GM21737 (cell line): Measurements from ENCODE around the gene CTIF.

Experiments used
- ATAC-seq: cut with Tn5 transposase; IDR thresholded peaks from one replicate; pipeline ENCODE4 v1.9.1; 2021; ENCODE audit warnings: mild to moderate bottlenecking, moderate library complexity; ENCODE audit not compliant: unreplicated experiment

CTIF gene

GRCh38 chr18:48872234-48873145 lies 333.7 kb downstream of the CTIF start:
- ATAC-seq: no peak

DNA sequence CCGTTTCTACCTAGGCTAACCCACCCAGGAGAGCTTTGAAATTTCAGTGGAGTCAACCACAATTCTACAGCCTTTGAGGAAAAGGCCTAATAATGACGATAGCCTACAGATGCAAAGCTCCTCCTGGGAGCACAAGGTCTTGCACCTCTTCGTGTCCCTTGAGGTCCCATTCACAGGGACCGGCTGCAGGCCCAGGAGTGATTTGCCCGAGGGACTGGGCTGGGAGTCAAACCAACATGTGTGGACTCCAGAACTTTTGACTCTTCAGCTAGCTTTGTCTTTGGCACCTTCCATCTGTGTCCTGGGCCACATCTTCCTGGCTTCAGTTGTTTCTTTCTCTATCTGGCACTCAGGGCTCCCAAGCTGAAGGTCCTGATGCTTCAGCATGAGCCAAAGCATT lies 335.4 kb downstream of the CTIF start:
- no peak for ATAC-seq

GRCh38 chr18:48874701-48875162 lies 335.9 kb downstream of the CTIF start:
- ATAC-seq: no peak

- no peak for ATAC-seq
Measured at GRCh38 chr18:48875314-48875941, 336.6 kb downstream of the CTIF start.

DNA sequence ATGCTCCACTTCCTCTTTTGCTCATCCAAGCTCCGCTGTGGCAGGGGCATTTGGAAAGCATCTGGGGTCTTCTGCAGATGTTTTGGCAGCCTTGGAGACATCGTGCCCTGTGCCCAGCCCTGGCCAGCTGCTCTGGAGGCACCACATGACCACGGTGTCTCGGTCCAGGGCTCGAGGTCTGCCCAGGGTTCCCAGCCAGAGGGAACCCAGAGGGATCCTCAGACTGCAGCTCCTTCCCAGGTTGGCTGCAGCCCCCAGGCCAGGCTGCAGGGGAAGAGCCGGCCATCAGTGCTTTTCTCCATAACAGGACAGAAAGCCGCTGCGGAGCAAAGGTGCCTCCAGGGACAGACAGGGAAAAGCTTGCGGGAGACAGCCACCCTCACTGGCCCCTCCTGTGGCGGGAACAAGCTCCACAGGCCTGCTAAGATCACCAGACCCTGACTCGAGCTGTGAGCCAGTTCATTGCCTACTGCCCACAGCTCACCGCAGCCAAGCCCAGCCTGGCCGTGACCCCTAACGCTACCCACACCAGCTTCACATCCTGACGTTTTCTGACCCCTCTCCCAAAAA lies 337.2 kb downstream of the CTIF start:
- no peak for ATAC-seq

- ATAC-seq: no peak
Measured at GRCh38 chr18:48876590-48876989, 337.8 kb downstream of the CTIF start.

DNA sequence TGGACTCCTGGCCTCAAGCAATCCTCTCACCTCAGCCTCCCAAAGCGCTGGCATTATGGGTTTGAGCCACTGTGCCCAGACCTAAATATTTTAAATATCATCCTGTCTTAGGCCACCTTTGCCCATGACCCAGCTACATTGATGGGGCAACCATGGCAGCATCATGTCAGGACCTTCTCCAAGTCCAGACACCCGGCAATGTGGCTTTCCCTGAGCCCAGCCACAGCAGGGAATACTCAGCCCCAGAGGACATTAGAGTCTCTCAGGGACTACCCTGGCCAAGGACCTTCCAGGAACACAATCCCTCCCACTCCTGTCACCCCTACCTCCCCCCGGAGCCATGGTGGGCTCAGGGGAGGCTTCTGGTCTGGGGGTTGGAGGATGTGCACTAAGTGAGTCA lies 339.1 kb downstream of the CTIF start:
- ATAC-seq: no peak

DNA sequence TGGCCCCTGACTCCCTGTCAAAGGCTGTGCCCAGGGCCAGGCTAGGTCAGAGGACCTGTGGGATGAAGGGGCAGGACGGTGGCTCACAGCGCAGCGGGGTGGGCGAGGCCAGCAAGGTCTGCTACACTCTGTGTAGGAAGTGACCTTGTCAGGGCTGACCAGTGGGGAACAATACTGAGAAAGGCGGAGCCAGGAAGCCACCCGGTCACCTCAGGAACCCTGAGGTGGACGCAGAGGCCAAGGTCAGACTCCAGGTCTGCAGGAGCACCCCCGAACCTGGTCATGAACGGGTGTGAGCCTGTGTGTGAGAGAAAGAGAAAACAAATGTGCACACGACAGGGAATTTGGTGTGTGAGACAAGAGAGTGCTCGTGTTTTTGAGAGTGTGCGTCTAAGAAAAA lies 339.6 kb downstream of the CTIF start:
- ATAC-seq: no peak

- no peak for ATAC-seq
Measured at GRCh38 chr18:48879008-48879431, 340.2 kb downstream of the CTIF start.

DNA sequence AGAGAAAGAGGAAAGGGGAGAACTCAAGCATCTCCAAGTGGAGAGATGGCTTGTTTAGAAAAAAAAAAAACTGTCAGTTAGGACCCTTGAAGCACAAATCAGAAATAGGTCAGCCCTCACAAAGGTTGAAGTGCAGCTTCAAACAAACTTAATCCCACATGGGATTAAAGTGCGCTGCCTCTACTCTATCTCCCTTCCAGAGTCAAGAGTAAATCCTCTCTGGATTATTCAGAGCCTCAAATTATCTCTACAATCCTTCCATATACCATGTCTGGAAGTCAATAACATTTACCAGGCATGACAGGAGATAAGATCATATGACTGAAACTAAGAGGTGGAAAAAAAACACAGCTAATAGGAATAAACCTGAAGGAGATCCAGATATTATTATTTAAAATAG lies 342.1 kb downstream of the CTIF start:
- no peak for ATAC-seq

DNA sequence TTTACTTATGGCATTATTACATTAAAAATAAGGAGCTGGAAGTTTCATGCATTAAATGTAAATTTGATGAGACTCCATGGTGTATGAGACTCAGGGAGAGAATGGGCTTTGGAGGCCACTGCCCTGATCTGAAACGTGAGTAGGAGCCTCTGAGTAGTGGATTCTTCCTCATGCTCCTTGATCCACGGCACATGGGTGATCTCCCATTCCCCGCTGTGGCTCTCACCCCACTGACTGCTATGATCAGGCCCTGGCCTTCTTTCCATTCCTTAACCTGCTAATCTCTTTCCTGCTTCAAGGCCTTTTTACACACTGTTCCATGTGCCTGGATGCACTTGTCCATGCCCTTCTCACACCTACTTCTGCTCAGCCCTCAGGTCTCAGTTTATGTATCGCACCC lies 343.5 kb downstream of the CTIF start:
- no peak for ATAC-seq

DNA sequence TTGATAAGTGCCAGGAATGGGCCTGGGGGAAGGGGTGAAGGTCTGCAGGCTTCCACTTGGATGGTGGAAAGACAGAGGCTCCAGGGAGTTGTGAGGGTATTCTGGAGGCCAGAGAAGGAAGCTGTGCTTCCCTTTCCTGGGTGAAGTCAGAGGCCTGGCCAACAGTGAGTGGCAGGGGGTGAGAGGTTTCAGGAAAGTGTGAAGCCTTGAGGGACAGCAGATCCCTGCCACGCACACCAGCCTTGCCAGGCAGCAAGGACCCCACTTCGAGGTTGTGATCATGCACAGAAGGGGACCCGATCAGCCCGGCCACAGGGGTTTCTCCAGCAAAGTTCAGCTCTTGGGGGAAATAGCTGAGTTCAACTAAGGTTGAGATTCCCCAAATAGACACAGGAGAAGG lies 345.5 kb downstream of the CTIF start:
- ATAC-seq: no peak

- no peak for ATAC-seq
Measured at GRCh38 chr18:48884771-48885170, 345.9 kb downstream of the CTIF start.

DNA sequence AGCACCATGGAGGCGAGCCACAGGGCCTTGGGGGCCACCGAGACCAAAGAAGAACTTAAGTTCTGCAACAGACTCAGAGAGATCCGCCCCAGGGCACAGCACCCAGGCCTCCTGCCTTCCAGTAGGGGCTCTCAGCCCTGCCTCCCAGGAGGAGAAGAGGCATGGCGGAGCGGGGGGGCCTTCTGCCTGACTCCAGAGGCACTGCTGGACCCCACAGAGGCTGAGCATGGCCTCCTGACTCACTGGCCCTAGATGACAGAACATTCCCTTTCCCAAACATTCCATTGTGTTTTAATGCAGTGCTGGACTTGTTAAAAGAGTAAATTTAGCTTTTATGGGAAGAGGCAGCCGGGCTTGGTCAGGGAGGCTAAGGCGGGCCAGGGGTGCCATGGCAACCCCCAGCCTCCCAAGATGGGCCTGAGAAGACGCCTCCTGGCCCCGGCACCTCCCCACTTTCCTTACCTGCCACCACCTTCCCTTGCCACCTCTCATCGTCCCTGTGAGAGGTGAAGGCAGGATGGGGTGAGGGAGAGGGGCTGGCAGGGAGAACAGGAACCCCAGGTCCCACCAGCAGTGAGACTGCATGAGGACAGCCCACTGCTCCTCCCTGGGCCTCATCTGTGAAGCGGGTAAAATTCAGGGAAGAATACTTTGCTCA lies 346.6 kb downstream of the CTIF start:
- no peak for ATAC-seq

- ATAC-seq: no peak
Measured at GRCh38 chr18:48885924-48886400, 347.1 kb downstream of the CTIF start.

DNA sequence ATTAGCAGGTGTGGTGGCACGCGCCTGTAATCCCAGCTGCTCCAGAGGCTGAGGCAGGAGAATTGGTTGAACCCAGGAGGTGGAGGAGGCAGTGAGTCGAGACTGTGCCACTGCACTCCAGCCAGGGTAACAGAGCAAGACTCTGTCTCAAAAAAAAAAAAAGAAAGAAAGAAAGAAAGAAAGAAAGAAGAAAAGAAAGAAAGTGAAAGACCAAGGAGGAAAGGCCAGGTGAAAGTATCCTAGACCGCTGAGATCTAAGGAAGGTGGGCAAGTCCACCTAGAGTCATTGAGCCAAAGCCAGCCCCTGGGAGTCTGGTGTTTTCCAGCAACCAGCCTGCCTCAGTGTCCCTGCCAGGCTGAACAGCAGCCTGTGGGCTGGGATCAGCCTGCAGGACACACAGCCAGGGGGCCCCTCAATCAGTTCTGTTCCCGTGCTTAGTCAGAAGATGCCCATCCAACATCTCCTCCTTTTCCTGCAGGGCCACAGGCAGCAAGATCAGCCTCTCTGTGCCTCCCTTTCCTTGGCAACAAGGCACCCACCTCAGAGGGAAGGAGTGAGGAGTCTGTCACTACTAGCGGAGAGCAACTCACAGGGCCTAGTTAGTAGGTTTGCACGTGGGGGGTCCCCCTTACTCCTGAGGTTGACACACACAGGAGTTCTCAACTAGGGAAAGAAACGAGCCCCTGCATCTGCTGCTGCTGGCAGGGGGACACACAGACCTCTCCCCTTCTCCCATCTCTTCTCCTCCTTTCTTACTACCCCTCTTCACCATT lies 347.9 kb downstream of the CTIF start:
- no peak for ATAC-seq

GRCh38 chr18:48887294-48887904 lies 348.6 kb downstream of the CTIF start:
- ATAC-seq: no peak

GRCh38 chr18:48887905-48888772 lies 349.3 kb downstream of the CTIF start:
- no peak for ATAC-seq

DNA sequence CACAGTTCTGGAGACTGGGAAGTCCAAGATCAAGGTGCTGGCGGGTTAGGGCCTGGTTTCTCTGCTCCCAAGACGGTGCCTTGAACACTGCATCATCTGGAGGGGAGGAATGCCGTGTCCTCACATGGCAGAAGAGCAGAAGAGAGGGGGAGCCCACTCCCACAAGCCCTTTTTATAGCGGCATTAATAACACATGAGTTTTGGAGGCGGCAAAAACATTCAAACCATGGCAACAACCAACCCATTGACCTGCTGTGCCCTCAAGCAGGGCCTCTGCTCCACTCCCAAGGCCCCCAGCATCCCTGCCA lies 349.9 kb downstream of the CTIF start:
- no peak for ATAC-seq
